HL-60/S4 treated with phorbol 12-myristate 13-acetate at 8.2 ng/mL for 4 days and 3 days (cell line): ENCODE measurements around the gene IGFBP2.

ENCODE experiments used
- in situ Hi-C: fragments of 300-500 bp; cut with MboI; formaldehyde crosslinking; loops from 2 replicates; pipeline ENCODE4 v1.15.0; 2022; ENCODE audit warnings: low sequenced_read_pairs

The IGFBP2 gene

DNA sequence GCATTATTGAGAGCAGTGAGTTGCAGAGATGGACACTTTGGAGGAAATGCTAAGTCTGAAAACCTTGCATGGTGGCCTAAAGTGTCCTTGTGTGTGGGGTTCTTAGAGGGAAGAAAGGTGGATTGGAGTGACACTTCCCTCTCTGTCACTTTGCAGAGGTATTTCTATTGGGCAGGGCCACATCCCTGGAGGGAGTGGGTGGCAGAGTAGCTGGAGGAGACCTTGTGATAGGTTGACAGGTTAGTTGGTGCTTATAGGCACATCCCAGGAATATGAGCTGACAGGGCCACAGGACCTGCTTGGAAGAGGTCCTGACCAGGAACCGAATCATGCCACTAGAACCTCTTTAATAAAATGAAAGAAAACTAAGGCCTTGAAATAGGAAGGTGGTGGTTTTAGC is 63.1 kb downstream of the IGFBP2 start:
- in situ Hi-C loops, result loop anchor here (25.0 kb wide), 2 partner anchors 466 to 1016 kb away; no protein-coding TSS in a partner anchor

GRCh38 chr2:216696751-216697560 is 63.7 kb downstream of the IGFBP2 start:
- in situ Hi-C loops, result loop anchor here (25.0 kb wide), 2 partner anchors 465 to 1015 kb away; no protein-coding TSS in a partner anchor

DNA sequence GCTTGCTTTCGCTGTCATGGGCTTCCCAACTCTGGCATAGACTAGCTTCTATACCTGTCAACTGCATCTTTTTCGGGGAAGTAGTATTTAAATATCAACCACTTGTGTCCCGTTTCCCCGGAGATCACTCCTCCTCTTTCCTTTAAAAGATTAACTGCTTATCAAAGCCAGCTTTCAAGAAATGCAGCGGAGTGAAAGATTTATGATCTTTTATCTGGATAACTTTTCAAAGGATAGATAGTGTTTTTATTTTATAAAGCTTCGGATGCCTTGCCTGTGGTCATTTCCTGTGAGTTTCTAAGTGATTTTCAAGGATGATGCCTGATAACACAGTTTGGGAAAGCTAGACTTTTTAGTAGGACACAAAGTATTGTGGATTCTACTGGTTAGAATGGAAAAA is 65.1 kb downstream of the IGFBP2 start:
- in situ Hi-C loops, result loop anchor here (25.0 kb wide), 2 partner anchors 464 to 1014 kb away; no protein-coding TSS in a partner anchor

- in situ Hi-C loops, result loop anchor here (25.0 kb wide), 2 partner anchors 463 to 1013 kb away; no protein-coding TSS in a partner anchor
Observed at GRCh38 chr2:216698895-216699294, 65.7 kb downstream of the IGFBP2 start.

- in situ Hi-C loops, result no loop called here
Observed at GRCh38 chr2:216700088-216700567, 66.9 kb downstream of the IGFBP2 start.

DNA sequence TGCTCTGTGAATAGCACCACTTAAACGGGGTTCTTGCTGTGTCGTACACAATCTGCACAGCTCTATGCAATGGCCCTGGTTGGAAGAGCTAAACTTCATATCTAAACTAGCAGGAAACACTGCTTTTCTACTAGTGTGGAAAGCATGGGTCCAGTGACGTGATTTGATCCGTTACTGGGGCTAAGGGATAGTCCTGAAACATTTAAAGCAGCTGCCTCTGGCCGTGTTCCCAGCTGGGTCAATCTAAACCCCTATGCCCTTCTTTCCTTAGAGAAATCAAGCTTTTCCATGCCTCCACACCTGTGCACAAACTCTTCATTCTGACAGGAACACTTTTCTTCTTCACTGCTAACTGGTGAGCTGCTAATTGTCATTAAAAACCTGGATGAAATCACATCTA is 67.6 kb downstream of the IGFBP2 start:
- in situ Hi-C loops, result no loop called here

DNA sequence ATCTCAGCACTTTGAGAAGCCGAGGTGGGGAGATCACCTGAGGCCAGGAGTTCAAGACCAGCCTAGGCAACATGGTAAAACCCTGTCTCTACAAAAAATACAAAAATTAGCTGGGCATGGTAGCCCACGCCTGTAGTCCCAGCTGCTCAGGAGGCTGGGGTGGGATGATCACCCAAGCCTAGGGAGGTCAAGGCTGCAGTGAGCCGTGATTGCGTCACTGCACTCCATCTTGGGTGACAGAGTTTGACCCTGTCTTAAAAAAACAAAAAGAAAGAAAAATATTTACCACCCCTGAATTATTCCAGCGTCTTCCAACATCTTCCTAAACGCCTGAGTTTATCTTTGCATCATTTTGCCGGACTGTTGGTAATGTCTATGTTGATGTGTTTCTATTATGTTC is 68.3 kb downstream of the IGFBP2 start:
- in situ Hi-C loops, result no loop called here

GRCh38 chr2:216702756-216703155 is 69.5 kb downstream of the IGFBP2 start:
- in situ Hi-C loops, result no loop called here

GRCh38 chr2:216710551-216711301 is 77.5 kb downstream of the IGFBP2 start:
- in situ Hi-C loops, result no loop called here

DNA sequence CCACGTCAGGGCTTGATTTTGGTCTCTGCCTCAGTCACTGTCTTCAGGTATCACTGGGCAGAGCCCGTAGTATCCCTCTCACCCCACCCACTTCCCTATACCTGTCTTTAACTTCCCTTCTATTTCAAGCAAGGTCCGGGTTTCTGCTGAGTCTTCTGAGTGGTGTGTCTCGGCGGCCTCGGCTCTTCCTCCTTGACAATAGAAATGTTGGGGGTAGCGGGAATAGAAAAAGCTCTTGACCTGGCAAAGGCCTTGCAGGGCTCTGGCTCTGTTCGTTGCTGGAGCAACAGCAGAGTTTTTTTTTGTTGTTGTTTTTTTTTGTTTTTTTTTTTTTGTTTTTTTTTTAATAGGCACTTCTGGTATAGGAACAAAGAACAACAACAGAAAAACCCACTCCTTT is 78.1 kb downstream of the IGFBP2 start:
- in situ Hi-C loops, result no loop called here

DNA sequence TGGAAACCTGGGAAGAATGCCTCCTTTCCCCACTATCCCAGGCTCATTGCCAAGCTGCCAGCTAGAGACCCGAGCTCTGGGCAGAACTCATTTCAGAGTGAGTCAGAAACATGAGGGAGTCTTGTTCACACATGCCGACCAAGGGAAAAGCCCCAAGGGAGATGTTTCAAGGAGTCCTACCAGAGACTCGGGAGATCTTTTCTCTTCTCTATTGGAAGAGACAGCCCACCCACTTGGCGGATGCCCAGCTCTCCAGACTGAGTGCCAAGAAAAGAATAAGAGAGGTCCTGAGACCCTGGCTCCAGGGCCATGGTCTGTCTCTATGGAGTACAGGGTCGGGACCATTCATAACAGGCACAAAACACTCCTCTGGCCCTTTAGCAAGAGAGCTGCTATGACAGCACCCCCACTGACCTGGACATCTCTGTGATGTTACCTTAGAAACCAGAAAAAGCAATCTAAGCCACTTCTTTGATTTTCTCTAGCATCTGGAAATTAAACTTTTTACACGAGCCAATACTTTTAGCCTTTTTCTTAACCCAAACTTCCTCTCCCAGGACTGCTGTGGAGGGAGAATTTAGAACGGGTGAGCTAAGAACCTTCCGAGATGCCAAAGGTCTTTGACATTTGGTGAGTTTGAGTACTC is 80.6 kb downstream of the IGFBP2 start:
- in situ Hi-C loops, result no loop called here
